Gastrocnemius medialis (tissue), 4 donors: ENCODE measurements around the gene LRP11. TPM values are rescaled to one million over a fixed set of nuclear protein-coding genes. Genes with fewer than 3 reads are reported as not detected.

ENCODE experiments used
- ATAC-seq, 2 donors: fragments of 150-250 bp; one replicate each; pipeline ENCODE4 v1.9.1; 2016
- DNase-seq, 2 donors: peaks; one replicate each; pipeline ENCODE4 v3.0.0-alpha.2; 2019
- H3K27ac ChIP-seq, 4 donors: fragments of 200-600 bp; sonication (generic); 1 replicate in 1 of 4; 2 replicates in 3 of 4; pipeline ENCODE4 v1.5.1; 2016 to 2018; ENCODE audit warnings: mild to moderate bottlenecking in 2 of 4, moderate library complexity in 1 of 4
- H3K27me3 ChIP-seq, 3 donors: fragments of 200-600 bp; sonication (generic) in 2 of 3; 1 replicate in 1 of 3; 2 replicates in 2 of 3; pipeline versions ENCODE4 v1.5.1 to v1.6.0; 2016 to 2019; ENCODE audit warnings: mild to moderate bottlenecking in 1 of 3, moderate library complexity in 1 of 3
- H3K36me3 ChIP-seq, 2 donors: fragments of 200-600 bp; sonication (generic) in 1 of 2; one replicate each; pipeline ENCODE4 v1.5.1; 2017 to 2018
- H3K4me1 ChIP-seq, 2 donors: fragments of 200-600 bp; sonication (generic) in 1 of 2; one replicate each; pipeline ENCODE4 v1.5.1; 2016 to 2017; ENCODE audit warnings: mild to moderate bottlenecking in 2 of 2
- H3K4me3 ChIP-seq, 4 donors: fragments of 200-600 bp; sonication (generic) in 3 of 4; 1 replicate in 1 of 4; 2 replicates in 3 of 4; pipeline ENCODE4 v1.5.1; 2016 to 2019; ENCODE audit warnings: mild to moderate bottlenecking in 2 of 4
- H3K9me3 ChIP-seq, 3 donors: fragments of 200-600 bp; sonication (generic) in 2 of 3; 1 replicate in 1 of 3; 2 replicates in 2 of 3; pipeline ENCODE4 v1.5.1; 2016 to 2019
- CTCF ChIP-seq, 5 experiments: fragments of 450-650 bp in 3 of 5; fragments of 200-600 bp in 2 of 5; sonication (generic) in 2 of 5; IDR thresholded peaks in 4 of 5; conservative IDR thresholded peaks in 1 of 5; 1 replicate in 4 of 5; 2 replicates in 1 of 5; pipeline ENCODE4 v1.5.1; 2016 to 2019; ENCODE audit warnings: antibody characterized with exemption in 5 of 5, mild to moderate bottlenecking in 3 of 5, moderate library complexity in 3 of 5
- POLR2A ChIP-seq, 2 donors: fragments of 450-650 bp; IDR thresholded peaks; one replicate each; pipeline ENCODE4 v1.6.1; 2017; ENCODE audit warnings: antibody characterized with exemption in 2 of 2, mild to moderate bottlenecking in 2 of 2, moderate library complexity in 2 of 2
- in situ Hi-C, 4 donors: fragments of 200-750 bp; cut with MboI; loops; one replicate each; pipeline versions ENCODE4 v1.15.0 to v1.8.0; 2017; ENCODE audit warnings: low sequenced_read_pairs in 4 of 4
- intact Hi-C: fragments of 100-400 bp; cut with DNase I; formaldehyde crosslinking; loops from one replicate; pipeline ENCODE4 v1.15.1; 2023; ENCODE audit warnings: low total_unique reads
- total RNA-seq, 4 donors: library from RNA; depleted of rRNA; stranded (reverse); fragments of >200 nt; gene quantifications; one replicate each; pipeline versions ENCODE4 v1.1.0 to v1.2.3, GENCODE V29; 2016

LRP11 gene
- total RNA-seq, 4 donors from 2014 or later, result 5.5 to 19.8 (median 6.1) TPM

- Histone ChIP-seq H3K4me3 (no peak overlapping the region), H3K9me3 (no peaks in the 10 kb centered on the region), H3K27ac (no peak overlapping the region), H3K4me1 (peaks cover 2 to 6% of the 10 kb centered on the region in 2 donors), H3K27me3 (no peaks in the 10 kb centered on the region), H3K36me3 (peaks cover 0 to 43% of the 10 kb centered on the region in 2 donors)
- no peak for TF ChIP-seq CTCF (IDR thresholded peaks at IDR 0.05 in 4 of 5, conservative IDR thresholded peaks at IDR 0.05 in 1 of 5)
- no peak for TF ChIP-seq POLR2A (IDR thresholded peaks at IDR 0.05)
- ATAC-seq (no peak), DNase-seq (no peak)
- in situ Hi-C loops (no loop called here), intact Hi-C loops (no loop called here)
Measured at GRCh38 chr6:149813351-149813750, 50.8 kb downstream of the LRP11 start.

GRCh38 chr6:149809798-149810197, 54.4 kb downstream of the LRP11 start:
- Histone ChIP-seq H3K27ac (no peak overlapping the region), H3K4me3 (no peak overlapping the region), H3K4me1 (peaks cover 1 to 4% of the 10 kb centered on the region in 2 donors), H3K27me3 (no peaks in the 10 kb centered on the region), H3K9me3 (peaks cover 0 to 4% (median 0%) of the 10 kb centered on the region in 3 donors), H3K36me3 (peaks cover 0 to 43% of the 10 kb centered on the region in 2 donors)
- intact Hi-C loops, result no loop called here
- TF ChIP-seq CTCF (IDR thresholded peaks at IDR 0.05 in 4 of 5, conservative IDR thresholded peaks at IDR 0.05 in 1 of 5) (no peak), POLR2A (IDR thresholded peaks at IDR 0.05) (no peak)
- ATAC-seq, result no peak
- no peak for DNase-seq
- in situ Hi-C loops, result no loop called here

- TF ChIP-seq CTCF (IDR thresholded peaks at IDR 0.05 in 4 of 5, conservative IDR thresholded peaks at IDR 0.05 in 1 of 5), result no peak
- TF ChIP-seq POLR2A (IDR thresholded peaks at IDR 0.05), result no peak
- Histone ChIP-seq H3K27ac (no peak overlapping the region), H3K4me3 (no peak overlapping the region), H3K9me3 (peaks cover 0 to 4% (median 0%) of the 10 kb centered on the region in 3 donors), H3K4me1 (peaks cover 3 to 6% of the 10 kb centered on the region in 2 donors), H3K27me3 (no peaks in the 10 kb centered on the region), H3K36me3 (peaks cover 0 to 24% of the 10 kb centered on the region in 2 donors)
- no peak for ATAC-seq
- intact Hi-C loops (no loop called here), in situ Hi-C loops (no loop called here)
- DNase-seq, result no peak
Measured at GRCh38 chr6:149806127-149806526, 58.0 kb downstream of the LRP11 start.

- Histone ChIP-seq H3K4me1 (no peaks in the 10 kb centered on the region), H3K27me3 (no peaks in the 10 kb centered on the region), H3K27ac (no peak overlapping the region), H3K4me3 (no peak overlapping the region), H3K9me3 (no peaks in the 10 kb centered on the region), H3K36me3 (no peaks in the 10 kb centered on the region)
- TF ChIP-seq POLR2A (IDR thresholded peaks at IDR 0.05), result no peak
- TF ChIP-seq CTCF (IDR thresholded peaks at IDR 0.05 in 4 of 5, conservative IDR thresholded peaks at IDR 0.05 in 1 of 5), result no peak
- intact Hi-C loops, result no loop called here
- in situ Hi-C loops, result no loop called here
- ATAC-seq (no peak), DNase-seq (no peak)
Measured at GRCh38 chr6:149783551-149783950, 80.6 kb downstream of the LRP11 start.

- DNase-seq (no peak), ATAC-seq (no peak)
- in situ Hi-C loops, result no loop called here
- Histone ChIP-seq H3K27ac (no peak overlapping the region), H3K4me3 (no peak overlapping the region), H3K36me3 (no peaks in the 10 kb centered on the region), H3K27me3 (no peaks in the 10 kb centered on the region), H3K9me3 (no peaks in the 10 kb centered on the region), H3K4me1 (no peaks in the 10 kb centered on the region)
- no peak for TF ChIP-seq CTCF (IDR thresholded peaks at IDR 0.05 in 4 of 5, conservative IDR thresholded peaks at IDR 0.05 in 1 of 5)
- TF ChIP-seq POLR2A (IDR thresholded peaks at IDR 0.05), result no peak
- intact Hi-C loops, result no loop called here
Measured at GRCh38 chr6:149782337-149782736, 81.8 kb downstream of the LRP11 start.
